Hepatocyte (in vitro differentiated cells): ENCODE results near the gene KDM4C.

Experiments
- CTCF ChIP-seq: fragments of 200-600 bp; sonication (generic); IDR thresholded peaks from 2 replicates; pipeline ENCODE4 v1.5.1; 2016; ENCODE audit warnings: antibody characterized with exemption, mild to moderate bottlenecking; ENCODE audit not compliant: poor library complexity
- EZH2phosphoT487 ChIP-seq: fragments of 200-600 bp; sonication (generic); IDR thresholded peaks from one replicate; pipeline ENCODE4 v1.6.1; 2018; ENCODE audit warnings: antibody characterized with exemption, mild to moderate bottlenecking, low read depth, moderate library complexity; ENCODE audit not compliant: unreplicated experiment, severe bottlenecking

- no peak for TF ChIP-seq CTCF
- no peak for TF ChIP-seq EZH2phosphoT487
Observed at GRCh38 chr9:7153134-7153533, 395.4 kb downstream of the KDM4C start.
